ENCODE results near the gene KCNJ1. TPM values are rescaled to one million over a fixed set of nuclear protein-coding genes. Genes with fewer than 3 reads are reported as not detected.
A peak's percentile ranks its signal among the peaks of the same experiment; 100 is the strongest.

KCNJ1 gene
- total RNA-seq, 2 donors from 2014 or later, result 1.1 TPM; not detected in 1

DNA sequence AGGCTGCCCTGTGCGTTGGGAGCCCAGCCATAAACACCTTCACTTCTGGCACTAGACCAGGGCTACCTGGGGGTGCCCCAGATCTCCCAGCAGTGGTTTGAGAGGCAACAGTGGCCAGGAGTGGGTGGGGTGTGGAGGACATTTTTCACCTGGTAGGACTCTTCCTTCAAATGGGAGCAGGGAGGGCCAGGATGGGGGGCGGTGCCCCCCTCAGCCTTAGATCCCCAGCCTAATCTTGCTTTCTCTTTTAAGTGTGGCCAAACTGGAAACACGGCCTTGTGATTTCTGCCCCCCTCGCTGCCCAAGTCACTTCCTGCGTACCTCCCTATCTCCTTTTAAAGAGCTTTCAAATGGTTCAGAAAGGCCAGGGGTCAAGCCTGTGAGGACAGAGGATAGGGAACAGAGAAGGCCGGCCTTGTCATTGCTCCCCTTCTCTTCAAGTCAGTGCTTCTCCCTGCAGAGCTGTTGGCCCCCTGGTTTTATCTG lies 24.9 kb upstream of the KCNJ1 start:
- Histone ChIP-seq H3K27ac (no peak overlapping the region), H3K9me3 (no peaks in the 10 kb centered on the region), H3K4me3 (peak overlapping the region; percentile 82), H3K27me3 (replicated peaks; ENCODE audit: insufficient read depth) (no peaks in the 10 kb centered on the region), H3K4me1 (ENCODE audit: control insufficient read depth in 1 of 2, low read depth in 2 of 2) (peaks cover 12 to 50% of the 10 kb centered on the region in 2 donors), H3K36me3 (no peaks in the 10 kb centered on the region)
- no peak for TF ChIP-seq CTCF (IDR thresholded peaks at IDR 0.05)
- no peak for DNase-seq (ENCODE audit: low spot score)
- no peak for ATAC-seq (ENCODE audit: insufficient number of reproducible peaks, low FRiP score, low read depth)

GRCh38 chr11:128890543-128891368 lies 23.7 kb upstream of the KCNJ1 start, which contains the start of gene KCNJ5:
Gene KCNJ5, plus strand, starts transcription at chr11:128891356. Its CDS starts 19,918 bp downstream, at chr11:128911274.
- DNase-seq (ENCODE audit: low spot score) (no peak), ATAC-seq (ENCODE audit: insufficient number of reproducible peaks, low FRiP score, low read depth) (no peak)

DNA sequence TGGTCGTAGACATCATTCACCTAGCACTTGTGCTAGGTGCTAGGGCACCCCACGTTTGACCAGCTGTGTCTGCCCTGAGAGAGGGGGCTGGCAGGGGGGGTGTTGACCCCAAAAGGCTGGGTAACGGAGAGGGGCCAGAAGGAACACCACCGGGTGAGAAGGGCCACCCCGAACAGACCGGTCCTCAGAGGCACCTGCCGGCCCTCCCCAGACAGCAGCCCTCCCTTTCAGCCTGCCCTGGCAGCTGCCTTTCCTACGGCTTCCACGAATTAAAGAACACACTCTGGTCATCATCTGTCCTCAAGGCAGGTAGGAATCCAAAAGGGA lies 23.1 kb upstream of the KCNJ1 start:
- DNase-seq (ENCODE audit: low spot score), result no peak
- Histone ChIP-seq H3K4me1 (ENCODE audit: control insufficient read depth in 1 of 2, low read depth in 2 of 2) (peaks cover 12 to 37% of the 10 kb centered on the region in 2 donors), H3K36me3 (no peaks in the 10 kb centered on the region), H3K27ac (no peak overlapping the region), H3K27me3 (replicated peaks; ENCODE audit: insufficient read depth) (no peaks in the 10 kb centered on the region), H3K4me3 (peak overlapping the region; percentile 82), H3K9me3 (no peaks in the 10 kb centered on the region)
- no peak for TF ChIP-seq CTCF (IDR thresholded peaks at IDR 0.05)
- ATAC-seq (ENCODE audit: insufficient number of reproducible peaks, low FRiP score, low read depth), result no peak

More at GRCh38 chr11:128890543-128891368, 23.7 kb upstream of the KCNJ1 start, which contains the start of gene KCNJ5:
- Histone ChIP-seq H3K4me1 (ENCODE audit: control insufficient read depth in 1 of 2, low read depth in 2 of 2) (peaks cover 12 to 42% of the 10 kb centered on the region in 2 donors), H3K27me3 (replicated peaks; ENCODE audit: insufficient read depth) (no peaks in the 10 kb centered on the region), H3K36me3 (no peaks in the 10 kb centered on the region), H3K9me3 (no peaks in the 10 kb centered on the region), H3K4me3 (peak within 1 kb of the TSS; percentile 82), H3K27ac (no peak within 1 kb of the TSS)
- TF ChIP-seq CTCF (IDR thresholded peaks at IDR 0.05), result no peak

- Histone ChIP-seq H3K9me3 (no peaks in the 10 kb centered on the region), H3K27me3 (replicated peaks; ENCODE audit: insufficient read depth) (no peaks in the 10 kb centered on the region), H3K4me1 (ENCODE audit: control insufficient read depth in 1 of 2, low read depth in 2 of 2) (peaks cover 10 to 32% of the 10 kb centered on the region in 2 donors), H3K36me3 (no peaks in the 10 kb centered on the region), H3K4me3 (peak overlapping the region; percentile 82), H3K27ac (no peak overlapping the region)
- TF ChIP-seq CTCF (IDR thresholded peaks at IDR 0.05), result no peak
- ATAC-seq (ENCODE audit: insufficient number of reproducible peaks, low FRiP score, low read depth) (no peak), DNase-seq (ENCODE audit: low spot score) (no peak)
These were observed 22.6 kb upstream of the KCNJ1 start for GRCh38 chr11:128889657-128890213.

Measured in thoracic aorta (tissue), 2 donors.